Chondrocyte (in vitro differentiated cells): Measurements from ENCODE around the gene RFNG. TPM values are rescaled to one million over a fixed set of nuclear protein-coding genes. Genes with fewer than 3 reads are reported as not detected.
A peak's percentile ranks its signal among the peaks of the same experiment; 100 is the strongest.

Experiments
- DNase-seq: peaks from one replicate; pipeline ENCODE4 v3.0.0; 2021; ENCODE audit warnings: mixed read lengths, low spot score
- H3K27ac Mint-ChIP-seq: one replicate; pipeline ENCODE4 v1.8.0; 2021; ENCODE audit warnings: mild to moderate bottlenecking, moderate library complexity, mixed read lengths; ENCODE audit not compliant: unreplicated experiment
- H3K27me3 Mint-ChIP-seq: 2 replicates; pipeline ENCODE4 v1.8.0; 2021; ENCODE audit warnings: low read depth, mixed read lengths
- H3K36me3 Mint-ChIP-seq: 2 replicates; pipeline ENCODE4 v1.8.0; 2021; ENCODE audit warnings: low read depth, mixed read lengths
- H3K4me1 Mint-ChIP-seq: 2 replicates; pipeline ENCODE4 v1.8.0; 2021; ENCODE audit warnings: low read depth, mild to moderate bottlenecking, mixed read lengths
- H3K4me3 Mint-ChIP-seq: one replicate; pipeline ENCODE4 v1.8.0; 2021; ENCODE audit warnings: mild to moderate bottlenecking, moderate library complexity, mixed read lengths; ENCODE audit not compliant: unreplicated experiment
- H3K9me3 Mint-ChIP-seq: 2 replicates; pipeline ENCODE4 v1.8.0; 2021; ENCODE audit warnings: low read depth, mixed read lengths
- total RNA-seq: library from RNA; stranded (reverse); gene quantifications from 3 replicates; pipeline ENCODE4 v1.2.1, GENCODE V29; 2021
- TF ChIP-seq, protein P1 (sequence below): fragments of 200-600 bp; sonication (generic); IDR thresholded peaks from 2 replicates; pipeline ENCODE4 v1.5.0; 2021; ENCODE audit warnings: antibody characterized with exemption, mild to moderate bottlenecking, moderate library complexity

RFNG gene
- total RNA-seq, 1 donor from 2014 or later, result 47.4 TPM

DNA sequence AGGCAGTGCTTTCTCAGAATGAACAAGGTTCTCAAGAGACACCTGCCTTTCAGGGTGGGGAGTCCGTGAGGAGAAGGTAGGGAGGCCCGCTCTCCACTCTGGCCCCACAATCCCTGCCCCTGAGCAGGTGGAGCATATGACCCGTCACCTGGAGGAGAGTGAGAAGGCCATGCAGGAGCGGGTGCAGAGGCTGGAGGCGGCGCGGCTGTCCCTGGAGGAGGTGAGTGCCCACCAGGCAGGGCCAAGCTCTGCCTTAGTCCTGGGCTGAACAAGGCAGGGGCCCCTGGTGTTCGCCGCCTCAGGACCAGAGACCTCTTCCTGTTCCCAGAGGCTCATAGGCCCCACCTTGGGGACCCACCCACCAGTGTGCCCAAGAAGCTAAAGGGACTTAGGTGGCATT, 22.6 kb downstream of the RFNG start:
- no peak overlapping the region for H3K27ac Mint-ChIP-seq
- no peaks in the 10 kb centered on the region for H3K9me3 Mint-ChIP-seq
- no peak for DNase-seq
- no peak overlapping the region for H3K4me3 Mint-ChIP-seq
- no peaks in the 10 kb centered on the region for H3K36me3 Mint-ChIP-seq
- no peaks in the 10 kb centered on the region for H3K27me3 Mint-ChIP-seq
- TF ChIP-seq, protein P1, sequence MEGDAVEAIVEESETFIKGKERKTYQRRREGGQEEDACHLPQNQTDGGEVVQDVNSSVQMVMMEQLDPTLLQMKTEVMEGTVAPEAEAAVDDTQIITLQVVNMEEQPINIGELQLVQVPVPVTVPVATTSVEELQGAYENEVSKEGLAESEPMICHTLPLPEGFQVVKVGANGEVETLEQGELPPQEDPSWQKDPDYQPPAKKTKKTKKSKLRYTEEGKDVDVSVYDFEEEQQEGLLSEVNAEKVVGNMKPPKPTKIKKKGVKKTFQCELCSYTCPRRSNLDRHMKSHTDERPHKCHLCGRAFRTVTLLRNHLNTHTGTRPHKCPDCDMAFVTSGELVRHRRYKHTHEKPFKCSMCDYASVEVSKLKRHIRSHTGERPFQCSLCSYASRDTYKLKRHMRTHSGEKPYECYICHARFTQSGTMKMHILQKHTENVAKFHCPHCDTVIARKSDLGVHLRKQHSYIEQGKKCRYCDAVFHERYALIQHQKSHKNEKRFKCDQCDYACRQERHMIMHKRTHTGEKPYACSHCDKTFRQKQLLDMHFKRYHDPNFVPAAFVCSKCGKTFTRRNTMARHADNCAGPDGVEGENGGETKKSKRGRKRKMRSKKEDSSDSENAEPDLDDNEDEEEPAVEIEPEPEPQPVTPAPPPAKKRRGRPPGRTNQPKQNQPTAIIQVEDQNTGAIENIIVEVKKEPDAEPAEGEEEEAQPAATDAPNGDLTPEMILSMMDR, result no peak
- peaks cover 14% of the 10 kb centered on the region for H3K4me1 Mint-ChIP-seq

DNA sequence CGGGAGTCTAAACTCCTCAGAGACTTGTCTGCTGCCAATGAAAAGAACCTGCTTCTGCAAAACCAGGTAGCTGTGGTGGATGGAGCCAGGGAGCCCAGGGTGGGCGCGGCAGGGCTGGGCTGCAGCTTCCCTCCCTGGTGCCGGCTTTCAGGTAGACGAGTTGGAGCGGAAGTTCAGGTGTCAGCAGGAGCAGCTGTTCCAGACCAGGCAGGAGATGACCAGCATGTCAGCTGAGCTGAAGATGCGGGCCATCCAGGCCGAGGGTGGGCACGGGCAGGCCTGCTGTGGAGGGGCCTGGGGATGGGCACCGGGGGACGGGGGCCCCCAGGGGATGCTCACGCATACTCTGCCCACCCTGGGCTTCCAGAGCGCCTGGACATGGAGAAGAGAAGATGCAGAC, 23.4 kb downstream of the RFNG start:
- no peak overlapping the region for H3K4me3 Mint-ChIP-seq
- DNase-seq, result no peak
- H3K36me3 Mint-ChIP-seq, result no peaks in the 10 kb centered on the region
- H3K4me1 Mint-ChIP-seq, result peaks cover 19% of the 10 kb centered on the region
- no peaks in the 10 kb centered on the region for H3K27me3 Mint-ChIP-seq
- H3K9me3 Mint-ChIP-seq, result no peaks in the 10 kb centered on the region
- H3K27ac Mint-ChIP-seq, result no peak overlapping the region
- TF ChIP-seq, protein P1, result no peak

DNA sequence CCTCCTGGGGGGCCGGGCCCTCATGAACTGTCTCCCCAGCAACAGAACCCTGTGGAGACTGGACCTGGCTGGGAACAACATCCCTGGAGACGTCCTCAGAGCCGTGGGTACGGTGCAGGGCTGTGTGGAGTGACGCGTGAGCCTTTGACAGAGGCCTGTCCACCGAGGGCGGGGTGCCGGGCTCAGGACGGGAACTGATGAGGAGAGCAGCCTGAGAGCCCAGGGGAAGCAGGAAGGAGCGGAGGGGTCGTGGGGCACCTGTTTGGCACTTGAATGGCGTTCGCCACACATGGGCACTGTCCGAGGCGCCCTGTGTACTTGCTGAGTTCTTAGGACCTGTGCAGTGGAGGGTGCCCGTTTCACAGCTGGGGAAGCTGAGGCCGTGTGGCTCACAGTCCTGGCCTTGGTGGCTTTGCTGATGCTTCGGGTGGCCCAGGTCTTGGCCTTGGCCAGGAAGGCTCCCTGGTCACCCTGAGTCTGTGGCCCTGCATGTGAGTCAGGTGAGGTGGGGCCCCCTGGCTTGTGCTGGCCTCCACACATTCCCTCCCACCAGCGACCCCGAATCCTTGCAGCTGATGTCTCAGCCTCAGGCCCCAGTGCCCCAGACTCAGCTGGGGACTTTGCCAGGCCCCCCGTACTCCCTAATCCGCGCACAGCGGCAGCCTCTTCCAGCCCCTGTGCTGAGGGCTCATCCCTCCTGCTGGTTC, 26.1 kb downstream of the RFNG start:
- DNase-seq, result no peak
- Mint-ChIP-seq H3K9me3 (no peaks in the 10 kb centered on the region), H3K4me3 (no peak overlapping the region), H3K27ac (no peak overlapping the region), H3K4me1 (peaks cover 22% of the 10 kb centered on the region), H3K27me3 (no peaks in the 10 kb centered on the region), H3K36me3 (no peaks in the 10 kb centered on the region)
- TF ChIP-seq, protein P1, result no peak

DNA sequence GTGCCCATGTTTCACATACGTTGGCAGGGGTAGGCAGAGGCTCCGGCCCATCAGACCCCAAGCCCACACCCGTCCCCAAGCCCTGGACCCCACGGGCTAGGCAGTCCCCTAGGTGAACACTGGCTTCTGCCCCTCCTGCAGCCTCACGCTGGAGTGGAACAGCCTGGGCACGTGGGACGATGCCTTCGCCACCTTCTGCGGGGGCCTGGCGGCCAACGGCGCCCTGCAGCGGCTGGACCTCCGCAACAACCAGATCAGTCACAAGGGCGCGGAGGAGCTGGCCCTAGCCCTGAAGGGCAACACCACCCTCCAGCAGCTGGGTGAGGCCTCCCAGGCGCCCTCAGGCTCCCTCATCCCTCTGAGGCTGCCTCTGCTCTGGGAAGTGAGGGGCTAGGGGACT, 26.8 kb downstream of the RFNG start:
- Mint-ChIP-seq H3K4me3 (no peak overlapping the region), H3K4me1 (peaks cover 20% of the 10 kb centered on the region), H3K36me3 (no peaks in the 10 kb centered on the region), H3K9me3 (no peaks in the 10 kb centered on the region), H3K27me3 (no peaks in the 10 kb centered on the region), H3K27ac (no peak overlapping the region)
- TF ChIP-seq, protein P1, result no peak
- no peak for DNase-seq

DNA sequence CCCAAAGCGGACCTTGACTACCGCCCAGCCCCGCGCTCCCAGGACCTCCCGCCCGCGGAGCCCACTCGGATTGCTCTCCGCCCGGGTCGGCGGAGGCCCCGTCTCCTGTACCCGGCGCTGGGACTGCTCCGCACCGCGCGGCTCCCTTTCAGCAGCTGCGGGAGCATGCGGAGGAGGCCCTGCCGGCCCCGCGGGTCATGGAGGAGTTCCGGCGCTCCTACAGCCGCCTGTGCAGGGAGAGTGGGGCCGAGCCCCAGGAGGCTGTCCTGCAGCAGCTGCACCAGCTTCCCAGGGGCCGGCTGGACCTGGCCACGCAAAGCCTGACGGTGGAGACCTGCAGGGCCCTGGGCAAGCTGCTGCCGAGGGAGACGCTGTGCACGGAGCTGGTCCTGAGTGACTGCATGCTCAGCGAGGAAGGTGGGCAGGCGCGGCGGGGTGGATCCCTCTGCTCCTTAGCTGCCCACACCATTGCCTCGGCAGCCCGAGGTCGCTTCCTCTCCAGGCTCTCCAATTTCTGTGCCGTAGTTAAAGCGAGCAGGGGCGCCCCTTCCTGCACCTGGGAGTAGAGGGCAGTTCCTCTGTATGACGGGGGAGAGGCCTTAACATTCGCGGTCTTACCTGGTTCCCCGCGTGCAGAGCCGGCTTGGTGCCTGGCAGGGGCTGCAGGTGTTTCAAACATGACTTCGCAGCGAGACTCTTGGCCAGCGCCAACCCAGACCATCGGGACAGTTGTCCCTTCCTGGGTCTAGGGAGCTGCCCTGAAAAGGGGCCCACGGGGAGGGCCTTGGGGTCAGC, 28.0 kb downstream of the RFNG start:
- Mint-ChIP-seq H3K9me3 (no peaks in the 10 kb centered on the region), H3K4me3 (peak overlapping the region; percentile 64), H3K27ac (no peak overlapping the region), H3K36me3 (no peaks in the 10 kb centered on the region), H3K27me3 (no peaks in the 10 kb centered on the region), H3K4me1 (peaks cover 18% of the 10 kb centered on the region)
- TF ChIP-seq, protein P1, result no peak
- no peak for DNase-seq
